WTC11 (cell line): ENCODE results near the gene MTUS2. TPM values are rescaled to one million over a fixed set of nuclear protein-coding genes. Genes with fewer than 3 reads are reported as not detected.

Experiments used
- ATAC-seq: fragments of 200-7000 bp; cut with Tn5 transposase; 2 replicates; pipeline ENCODE4 v1.10.0; 2021; ENCODE audit warnings: mild to moderate bottlenecking, moderate library complexity
- CTCF ChIA-PET: fragments of 300-600 bp; sonication (Branson Sonifier 250); formaldehyde crosslinking; loops from one replicate; lab custom pipeline; 2021; ENCODE audit warnings: antibody characterized with exemption; lab: Charles Lee
- POLR2A ChIA-PET: fragments of 350-600 bp; sonication (Branson Sonifier 250); formaldehyde crosslinking; loops from one replicate; lab custom pipeline; 2021; ENCODE audit warnings: antibody characterized with exemption; lab: Charles Lee
- DNase-seq: peaks from one replicate; pipeline ENCODE4 v3.0.0; 2021; ENCODE audit warnings: low spot score
- H3K27ac Mint-ChIP-seq: 2 replicates; pipeline ENCODE4 v1.8.0; 2021; ENCODE audit warnings: mixed read lengths
- H3K27me3 Mint-ChIP-seq: 2 replicates; pipeline ENCODE4 v1.8.0; 2021; ENCODE audit warnings: low read depth, mild to moderate bottlenecking, moderate library complexity, mixed read lengths
- H3K36me3 Mint-ChIP-seq: 2 replicates; pipeline ENCODE4 v1.8.0; 2021; ENCODE audit warnings: mixed read lengths
- H3K4me1 Mint-ChIP-seq: 2 replicates; pipeline ENCODE4 v1.8.0; 2022; ENCODE audit warnings: mixed read lengths
- H3K4me3 Mint-ChIP-seq: 2 replicates; pipeline ENCODE4 v1.8.0; 2021; ENCODE audit warnings: mild to moderate bottlenecking, moderate library complexity, mixed read lengths
- H3K9me3 Mint-ChIP-seq: 2 replicates; pipeline ENCODE4 v1.8.0; 2021; ENCODE audit warnings: mixed read lengths
- E2F5 ChIP-seq: sonication (generic); formaldehyde crosslinking; IDR thresholded peaks from 2 replicates; pipeline ENCODE4 v1.8.1; 2022; ENCODE audit warnings: mild to moderate bottlenecking, moderate library complexity, missing genetic modification reagents
- ETV6 ChIP-seq: sonication (generic); formaldehyde crosslinking; IDR thresholded peaks from 2 replicates; pipeline ENCODE4 v1.8.1; 2022; ENCODE audit warnings: mild to moderate bottlenecking, missing genetic modification reagents
- FOXJ3 ChIP-seq: sonication (generic); formaldehyde crosslinking; IDR thresholded peaks from 2 replicates; pipeline ENCODE4 v1.9.0; 2021; ENCODE audit warnings: missing genetic modification reagents, mild to moderate bottlenecking, borderline replicate concordance
- FOXK1 ChIP-seq: sonication (generic); formaldehyde crosslinking; IDR thresholded peaks from 2 replicates; pipeline ENCODE4 v1.8.0; 2022; ENCODE audit warnings: mild to moderate bottlenecking, moderate library complexity, missing genetic modification reagents
- GRHL2 ChIP-seq: fragments of 250-450 bp; sonication (Bioruptor Pico); IDR thresholded peaks from 2 replicates; pipeline ENCODE4 v1.8.0; 2022; ENCODE audit warnings: mild to moderate bottlenecking, moderate library complexity; ENCODE audit not compliant: insufficient replicate concordance, severe bottlenecking
- GTF2I ChIP-seq: fragments of 250-450 bp; sonication (Bioruptor Pico); conservative IDR thresholded peaks from 2 replicates; pipeline ENCODE4 v1.4.0; 2021; ENCODE audit warnings: mild to moderate bottlenecking
- HMGXB4 ChIP-seq: sonication (generic); formaldehyde crosslinking; IDR thresholded peaks from 2 replicates; pipeline ENCODE4 v1.8.1; 2023; ENCODE audit warnings: mild to moderate bottlenecking, moderate library complexity, missing genetic modification reagents
- IRF2 ChIP-seq: sonication (generic); formaldehyde crosslinking; IDR thresholded peaks from 2 replicates; pipeline ENCODE4 v1.8.0; 2022; ENCODE audit warnings: low read depth, missing genetic modification reagents, borderline replicate concordance
- JUN ChIP-seq: sonication (generic); formaldehyde crosslinking; IDR thresholded peaks from 2 replicates; pipeline ENCODE4 v1.8.0; 2023; ENCODE audit warnings: mild to moderate bottlenecking, missing genetic modification reagents
- KAT7 ChIP-seq: sonication (generic); formaldehyde crosslinking; IDR thresholded peaks from 2 replicates; pipeline ENCODE4 v1.8.1; 2023; ENCODE audit warnings: missing genetic modification reagents, mild to moderate bottlenecking, borderline replicate concordance
- PRRX2 ChIP-seq: fragments of 250-450 bp; sonication (Bioruptor Pico); IDR thresholded peaks from 2 replicates; pipeline ENCODE4 v1.8.0; 2021; ENCODE audit warnings: mild to moderate bottlenecking
- SMAD4 ChIP-seq: sonication (generic); formaldehyde crosslinking; IDR thresholded peaks from 2 replicates; pipeline ENCODE4 v1.8.0; 2022; ENCODE audit warnings: mild to moderate bottlenecking, missing genetic modification reagents
- ZBTB21 ChIP-seq: sonication (generic); formaldehyde crosslinking; IDR thresholded peaks from 2 replicates; pipeline ENCODE4 v1.8.1; 2023; ENCODE audit warnings: mild to moderate bottlenecking, missing genetic modification reagents, borderline replicate concordance
- ZMAT4 ChIP-seq: fragments of 250-450 bp; sonication (Bioruptor Pico); IDR thresholded peaks from 2 replicates; pipeline ENCODE4 v1.9.0; 2021; ENCODE audit warnings: mild to moderate bottlenecking
- ZNF121 ChIP-seq: sonication (generic); formaldehyde crosslinking; IDR thresholded peaks from 2 replicates; pipeline ENCODE4 v1.8.0; 2023; ENCODE audit warnings: missing genetic modification reagents
- ZNF263 ChIP-seq: sonication (generic); formaldehyde crosslinking; IDR thresholded peaks from 2 replicates; pipeline ENCODE4 v1.8.1; 2022; ENCODE audit warnings: low read depth, mild to moderate bottlenecking, moderate library complexity, missing genetic modification reagents
- total RNA-seq: library from RNA; stranded (reverse); gene quantifications from 3 replicates; pipeline ENCODE4 v1.2.3, GENCODE V29; 2021
- TF ChIP-seq, protein P1 (sequence below): fragments of 200-600 bp; IDR thresholded peaks from 2 replicates; pipeline ENCODE4 v1.8.0; 2022; ENCODE audit warnings: antibody characterized with exemption
- TF ChIP-seq, protein P2 (sequence below): sonication (generic); formaldehyde crosslinking; IDR thresholded peaks from 2 replicates; pipeline ENCODE4 v1.8.1; 2022; ENCODE audit warnings: low read depth, missing genetic modification reagents, borderline replicate concordance
- TF ChIP-seq, protein P3 (sequence below): fragments of 250-450 bp; sonication (Bioruptor Pico); IDR thresholded peaks from 2 replicates; pipeline ENCODE4 v1.9.0; 2021; ENCODE audit warnings: mild to moderate bottlenecking, borderline replicate concordance

MTUS2 gene
- total RNA-seq, 1 experiment from 2014 or later: 0.22 TPM

DNA sequence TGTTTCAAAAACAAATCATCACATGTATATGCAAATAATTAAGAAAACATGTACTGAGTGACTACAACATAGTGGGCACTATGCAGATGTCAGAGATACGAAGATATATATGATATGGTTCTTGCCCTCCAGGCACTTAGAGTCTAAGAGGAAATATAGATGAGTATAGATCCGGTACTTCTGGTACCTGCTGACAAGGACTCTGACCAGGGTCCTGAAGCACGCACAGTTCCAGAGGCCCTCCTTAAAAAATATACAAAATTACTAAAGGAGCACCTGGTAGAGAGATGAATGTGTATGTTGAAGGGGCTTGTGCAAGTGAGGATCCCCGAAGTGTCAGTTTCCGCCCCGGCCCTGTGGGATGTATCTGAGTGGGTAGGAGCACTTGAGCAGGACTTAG lies 31.3 kb downstream of the MTUS2 start:
- peaks cover 6% of the 10 kb centered on the region; the same call in 1 of the 2 replicates for H3K9me3 Mint-ChIP-seq
- ChIA-PET POLR2A (no interaction called here), CTCF (no interaction called here)
- ATAC-seq: no peak
- no peak overlapping the region for H3K4me3 Mint-ChIP-seq
- H3K4me1 Mint-ChIP-seq: peaks cover 9% of the 10 kb centered on the region
- H3K36me3 Mint-ChIP-seq: no peaks in the 10 kb centered on the region
- no peak overlapping the region for H3K27ac Mint-ChIP-seq
- no peaks in the 10 kb centered on the region for H3K27me3 Mint-ChIP-seq
- TF ChIP-seq ZBTB21 (CRISPR knock-in tag) (no peak), GTF2I (no peak), ETV6 (CRISPR knock-in tag) (no peak), FOXK1 (CRISPR knock-in tag) (no peak), FOXJ3 (CRISPR knock-in tag) (no peak), HMGXB4 (CRISPR knock-in tag) (no peak), ZMAT4 (no peak), ZNF121 (CRISPR knock-in tag) (no peak), E2F5 (no peak), GRHL2 (CRISPR knock-in tag) (no peak), PRRX2 (CRISPR knock-in tag) (no peak), IRF2 (CRISPR knock-in tag) (no peak), SMAD4 (no peak), JUN (no peak), ZNF263 (CRISPR knock-in tag) (no peak), KAT7 (no peak)
- TF ChIP-seq, protein P1, sequence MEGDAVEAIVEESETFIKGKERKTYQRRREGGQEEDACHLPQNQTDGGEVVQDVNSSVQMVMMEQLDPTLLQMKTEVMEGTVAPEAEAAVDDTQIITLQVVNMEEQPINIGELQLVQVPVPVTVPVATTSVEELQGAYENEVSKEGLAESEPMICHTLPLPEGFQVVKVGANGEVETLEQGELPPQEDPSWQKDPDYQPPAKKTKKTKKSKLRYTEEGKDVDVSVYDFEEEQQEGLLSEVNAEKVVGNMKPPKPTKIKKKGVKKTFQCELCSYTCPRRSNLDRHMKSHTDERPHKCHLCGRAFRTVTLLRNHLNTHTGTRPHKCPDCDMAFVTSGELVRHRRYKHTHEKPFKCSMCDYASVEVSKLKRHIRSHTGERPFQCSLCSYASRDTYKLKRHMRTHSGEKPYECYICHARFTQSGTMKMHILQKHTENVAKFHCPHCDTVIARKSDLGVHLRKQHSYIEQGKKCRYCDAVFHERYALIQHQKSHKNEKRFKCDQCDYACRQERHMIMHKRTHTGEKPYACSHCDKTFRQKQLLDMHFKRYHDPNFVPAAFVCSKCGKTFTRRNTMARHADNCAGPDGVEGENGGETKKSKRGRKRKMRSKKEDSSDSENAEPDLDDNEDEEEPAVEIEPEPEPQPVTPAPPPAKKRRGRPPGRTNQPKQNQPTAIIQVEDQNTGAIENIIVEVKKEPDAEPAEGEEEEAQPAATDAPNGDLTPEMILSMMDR: no peak
- TF ChIP-seq, protein P2, sequence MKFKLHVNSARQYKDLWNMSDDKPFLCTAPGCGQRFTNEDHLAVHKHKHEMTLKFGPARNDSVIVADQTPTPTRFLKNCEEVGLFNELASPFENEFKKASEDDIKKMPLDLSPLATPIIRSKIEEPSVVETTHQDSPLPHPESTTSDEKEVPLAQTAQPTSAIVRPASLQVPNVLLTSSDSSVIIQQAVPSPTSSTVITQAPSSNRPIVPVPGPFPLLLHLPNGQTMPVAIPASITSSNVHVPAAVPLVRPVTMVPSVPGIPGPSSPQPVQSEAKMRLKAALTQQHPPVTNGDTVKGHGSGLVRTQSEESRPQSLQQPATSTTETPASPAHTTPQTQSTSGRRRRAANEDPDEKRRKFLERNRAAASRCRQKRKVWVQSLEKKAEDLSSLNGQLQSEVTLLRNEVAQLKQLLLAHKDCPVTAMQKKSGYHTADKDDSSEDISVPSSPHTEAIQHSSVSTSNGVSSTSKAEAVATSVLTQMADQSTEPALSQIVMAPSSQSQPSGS (CRISPR knock-in tag): no peak
- TF ChIP-seq, protein P3, sequence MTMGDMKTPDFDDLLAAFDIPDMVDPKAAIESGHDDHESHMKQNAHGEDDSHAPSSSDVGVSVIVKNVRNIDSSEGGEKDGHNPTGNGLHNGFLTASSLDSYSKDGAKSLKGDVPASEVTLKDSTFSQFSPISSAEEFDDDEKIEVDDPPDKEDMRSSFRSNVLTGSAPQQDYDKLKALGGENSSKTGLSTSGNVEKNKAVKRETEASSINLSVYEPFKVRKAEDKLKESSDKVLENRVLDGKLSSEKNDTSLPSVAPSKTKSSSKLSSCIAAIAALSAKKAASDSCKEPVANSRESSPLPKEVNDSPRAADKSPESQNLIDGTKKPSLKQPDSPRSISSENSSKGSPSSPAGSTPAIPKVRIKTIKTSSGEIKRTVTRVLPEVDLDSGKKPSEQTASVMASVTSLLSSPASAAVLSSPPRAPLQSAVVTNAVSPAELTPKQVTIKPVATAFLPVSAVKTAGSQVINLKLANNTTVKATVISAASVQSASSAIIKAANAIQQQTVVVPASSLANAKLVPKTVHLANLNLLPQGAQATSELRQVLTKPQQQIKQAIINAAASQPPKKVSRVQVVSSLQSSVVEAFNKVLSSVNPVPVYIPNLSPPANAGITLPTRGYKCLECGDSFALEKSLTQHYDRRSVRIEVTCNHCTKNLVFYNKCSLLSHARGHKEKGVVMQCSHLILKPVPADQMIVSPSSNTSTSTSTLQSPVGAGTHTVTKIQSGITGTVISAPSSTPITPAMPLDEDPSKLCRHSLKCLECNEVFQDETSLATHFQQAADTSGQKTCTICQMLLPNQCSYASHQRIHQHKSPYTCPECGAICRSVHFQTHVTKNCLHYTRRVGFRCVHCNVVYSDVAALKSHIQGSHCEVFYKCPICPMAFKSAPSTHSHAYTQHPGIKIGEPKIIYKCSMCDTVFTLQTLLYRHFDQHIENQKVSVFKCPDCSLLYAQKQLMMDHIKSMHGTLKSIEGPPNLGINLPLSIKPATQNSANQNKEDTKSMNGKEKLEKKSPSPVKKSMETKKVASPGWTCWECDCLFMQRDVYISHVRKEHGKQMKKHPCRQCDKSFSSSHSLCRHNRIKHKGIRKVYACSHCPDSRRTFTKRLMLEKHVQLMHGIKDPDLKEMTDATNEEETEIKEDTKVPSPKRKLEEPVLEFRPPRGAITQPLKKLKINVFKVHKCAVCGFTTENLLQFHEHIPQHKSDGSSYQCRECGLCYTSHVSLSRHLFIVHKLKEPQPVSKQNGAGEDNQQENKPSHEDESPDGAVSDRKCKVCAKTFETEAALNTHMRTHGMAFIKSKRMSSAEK (CRISPR knock-in tag): no peak
- DNase-seq: no peak
